Subcutaneous adipose tissue (tissue), 4 donors: ENCODE results near the gene TWIST2. TPM values are rescaled to one million over a fixed set of nuclear protein-coding genes. Genes with fewer than 3 reads are reported as not detected.

Source experiments
- total RNA-seq, 4 donors: library from RNA; depleted of rRNA; stranded (reverse); fragments of >200 nt; gene quantifications; one replicate each; pipeline ENCODE4 v1.1.0, GENCODE V29; 2016
- TF ChIP-seq, protein P1 (sequence below): fragments of 450-650 bp; IDR thresholded peaks from one replicate; pipeline ENCODE4 v1.5.1; 2016; ENCODE audit warnings: low read depth, mild to moderate bottlenecking, control low read depth, antibody characterized with exemption, moderate library complexity

TWIST2 gene
- total RNA-seq, 4 donors from 2014 or later = 90.8 to 282 (median 125) TPM

- TF ChIP-seq, protein P1, sequence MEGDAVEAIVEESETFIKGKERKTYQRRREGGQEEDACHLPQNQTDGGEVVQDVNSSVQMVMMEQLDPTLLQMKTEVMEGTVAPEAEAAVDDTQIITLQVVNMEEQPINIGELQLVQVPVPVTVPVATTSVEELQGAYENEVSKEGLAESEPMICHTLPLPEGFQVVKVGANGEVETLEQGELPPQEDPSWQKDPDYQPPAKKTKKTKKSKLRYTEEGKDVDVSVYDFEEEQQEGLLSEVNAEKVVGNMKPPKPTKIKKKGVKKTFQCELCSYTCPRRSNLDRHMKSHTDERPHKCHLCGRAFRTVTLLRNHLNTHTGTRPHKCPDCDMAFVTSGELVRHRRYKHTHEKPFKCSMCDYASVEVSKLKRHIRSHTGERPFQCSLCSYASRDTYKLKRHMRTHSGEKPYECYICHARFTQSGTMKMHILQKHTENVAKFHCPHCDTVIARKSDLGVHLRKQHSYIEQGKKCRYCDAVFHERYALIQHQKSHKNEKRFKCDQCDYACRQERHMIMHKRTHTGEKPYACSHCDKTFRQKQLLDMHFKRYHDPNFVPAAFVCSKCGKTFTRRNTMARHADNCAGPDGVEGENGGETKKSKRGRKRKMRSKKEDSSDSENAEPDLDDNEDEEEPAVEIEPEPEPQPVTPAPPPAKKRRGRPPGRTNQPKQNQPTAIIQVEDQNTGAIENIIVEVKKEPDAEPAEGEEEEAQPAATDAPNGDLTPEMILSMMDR = no peak
These were observed 93.4 kb downstream of the TWIST2 start for GRCh38 chr2:238941262-238941792.

DNA sequence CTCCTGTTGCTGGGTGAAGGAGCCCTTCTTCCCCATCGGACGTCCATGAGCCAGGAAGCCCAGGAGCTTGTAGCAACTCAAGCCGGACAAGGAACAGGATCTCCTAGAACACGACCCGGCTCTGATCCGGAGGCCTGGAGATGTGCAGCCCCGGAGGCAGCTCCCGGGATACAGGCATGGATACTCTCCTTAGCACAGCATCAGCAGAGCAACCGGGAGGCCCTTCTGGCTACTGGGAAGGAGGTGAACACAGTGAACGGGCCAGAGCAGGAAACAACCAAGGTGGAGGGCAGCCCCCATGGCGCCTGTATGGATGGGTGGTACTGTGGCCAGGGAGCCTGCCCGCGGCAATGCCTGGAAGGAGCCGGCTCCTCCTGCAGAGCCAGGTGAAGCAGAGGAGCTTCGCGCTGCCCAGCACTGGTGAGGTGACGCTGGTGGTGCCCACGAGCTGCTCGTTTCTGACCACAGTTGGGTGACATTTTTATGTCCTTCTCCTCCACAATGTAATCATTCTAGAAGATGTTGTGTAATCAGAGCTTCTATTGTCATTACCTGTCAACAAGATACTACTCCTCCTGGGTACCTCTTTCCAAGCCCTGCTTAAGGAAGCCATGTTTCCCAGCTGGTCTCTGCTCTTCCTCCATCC lies 94.3 kb downstream of the TWIST2 start:
- TF ChIP-seq, protein P1 = no peak

GRCh38 chr2:238942726-238943300 lies 94.9 kb downstream of the TWIST2 start:
- TF ChIP-seq, protein P1 = no peak

- TF ChIP-seq, protein P1 = no peak
These were observed 95.6 kb downstream of the TWIST2 start for GRCh38 chr2:238943338-238944067.

DNA sequence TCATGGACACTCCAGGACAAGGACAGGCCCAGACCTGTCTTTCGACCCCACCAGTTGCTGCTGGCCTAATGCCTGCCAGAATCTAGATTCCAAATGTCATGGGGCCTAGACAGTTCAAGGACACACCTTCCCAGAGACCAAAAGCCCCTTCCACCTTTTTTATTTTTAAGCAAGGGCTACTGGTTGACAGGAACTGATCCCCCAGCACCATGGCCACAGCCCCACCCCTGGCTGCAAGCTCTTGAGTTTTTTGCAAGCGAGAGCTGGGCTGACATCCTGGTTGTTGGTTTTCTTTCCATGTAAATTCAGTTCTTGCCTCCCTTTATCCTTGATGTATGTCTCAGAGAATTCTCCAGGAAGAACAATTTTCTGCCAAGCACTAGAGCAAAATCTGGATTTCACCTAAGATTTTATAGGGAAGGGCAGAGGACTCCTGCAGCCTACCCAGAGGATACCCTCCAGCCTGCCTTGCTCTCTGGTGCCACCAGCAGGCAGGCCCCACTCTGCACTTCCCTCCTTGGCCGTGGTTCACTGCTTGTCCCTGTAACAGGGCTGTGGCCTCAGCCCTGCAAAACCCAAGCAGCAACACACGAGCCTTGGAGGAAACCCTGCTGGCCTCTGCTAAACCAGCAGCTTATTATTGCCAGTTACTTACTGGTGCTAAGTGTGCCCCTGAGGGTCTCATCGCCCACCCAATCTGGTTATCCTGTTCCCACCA lies 97.7 kb downstream of the TWIST2 start:
- TF ChIP-seq, protein P1 = no peak

DNA sequence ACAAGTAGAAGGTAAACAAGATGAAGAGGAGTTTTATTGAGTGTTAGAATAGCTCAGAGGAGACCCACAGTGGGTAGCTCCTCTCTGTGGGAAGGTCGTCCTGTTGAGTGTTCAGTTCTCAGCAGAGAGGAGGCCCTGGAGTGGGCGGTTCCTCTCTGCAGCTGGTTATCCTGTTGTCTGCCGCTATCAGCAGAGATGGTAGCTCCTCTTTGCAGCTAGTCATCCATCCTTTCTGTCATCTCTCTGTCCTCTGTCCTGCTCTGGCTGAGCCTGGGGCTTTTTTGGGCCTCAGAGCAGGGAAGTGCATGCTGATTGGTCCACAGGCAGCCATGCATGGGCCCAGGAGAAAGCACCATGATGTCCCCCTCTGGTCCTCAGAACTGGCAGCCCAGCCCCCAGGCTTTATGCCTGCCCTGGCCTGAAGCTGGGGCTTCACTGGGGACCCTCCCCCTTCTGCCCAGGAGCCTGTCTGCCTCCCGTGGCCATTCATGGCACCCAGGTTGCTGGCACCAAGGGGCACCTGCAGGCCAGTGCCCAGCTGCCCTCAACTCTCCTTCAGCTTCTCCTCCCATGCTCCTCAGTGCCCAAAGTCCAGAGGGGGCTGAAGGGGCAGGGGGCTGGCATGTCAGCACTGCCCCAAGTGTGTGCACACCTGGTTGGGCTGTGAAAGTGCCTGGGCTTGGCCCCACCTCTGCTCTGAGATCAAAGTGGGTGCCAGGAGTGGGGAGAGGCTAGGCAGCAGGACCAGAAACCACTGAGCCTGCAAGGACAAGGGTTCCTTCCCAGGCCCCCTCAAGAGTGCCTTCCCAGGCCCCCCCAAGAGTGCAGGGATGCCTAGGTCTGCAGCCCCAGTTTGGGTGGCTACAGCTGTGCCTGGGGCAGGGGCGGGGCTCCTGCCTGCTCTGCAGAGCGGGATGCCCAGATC lies 98.7 kb downstream of the TWIST2 start:
- TF ChIP-seq, protein P1 = no peak
